Activated naive CD4-positive, alpha-beta T cell (primary cell): ENCODE data around the gene PARD3.

ENCODE experiments used
- DNase-seq, 4 experiments: peaks; one replicate each; lab custom pipeline; 2025; lab: John Stamatoyannopoulos, UW

The PARD3 gene

DNA sequence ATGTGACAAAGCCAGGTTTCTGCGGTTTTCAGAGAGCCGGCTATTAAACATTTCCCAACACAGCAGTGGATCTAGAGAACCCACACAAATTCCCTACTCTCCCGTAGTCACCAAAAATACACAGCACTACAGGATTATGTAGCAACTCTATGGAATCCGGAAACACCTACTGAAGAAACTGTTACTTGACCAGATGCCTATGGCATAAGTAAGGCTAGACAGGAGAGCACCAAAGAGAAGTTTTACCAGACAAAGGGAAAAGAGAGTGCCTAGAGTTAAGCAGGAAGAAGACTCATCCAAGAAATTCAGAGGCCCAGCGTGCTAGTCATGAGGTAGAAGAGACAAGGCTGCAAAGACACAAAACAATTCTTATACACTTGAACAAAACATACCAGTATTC, 321.1 kb downstream of the PARD3 start:
- no peak for DNase-seq

DNA sequence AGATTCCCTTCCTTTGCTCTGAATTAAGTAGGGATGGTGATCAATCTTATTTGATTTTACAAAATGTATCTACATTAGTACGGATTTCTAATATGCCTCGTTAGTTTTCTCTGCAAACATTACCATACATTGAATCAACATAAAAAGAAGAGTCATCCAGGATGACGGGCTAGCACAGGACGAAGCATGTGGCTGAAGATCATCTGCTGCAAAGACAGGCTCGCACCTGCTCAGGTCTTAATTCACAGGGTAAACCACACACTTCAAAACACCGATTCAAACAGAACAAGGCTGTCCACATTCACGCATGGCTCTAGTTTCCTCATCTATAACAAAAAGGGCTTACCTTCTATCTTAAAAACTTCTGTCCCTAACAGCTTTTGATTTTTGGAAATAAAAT, 323.0 kb downstream of the PARD3 start:
- no peak for DNase-seq

DNA sequence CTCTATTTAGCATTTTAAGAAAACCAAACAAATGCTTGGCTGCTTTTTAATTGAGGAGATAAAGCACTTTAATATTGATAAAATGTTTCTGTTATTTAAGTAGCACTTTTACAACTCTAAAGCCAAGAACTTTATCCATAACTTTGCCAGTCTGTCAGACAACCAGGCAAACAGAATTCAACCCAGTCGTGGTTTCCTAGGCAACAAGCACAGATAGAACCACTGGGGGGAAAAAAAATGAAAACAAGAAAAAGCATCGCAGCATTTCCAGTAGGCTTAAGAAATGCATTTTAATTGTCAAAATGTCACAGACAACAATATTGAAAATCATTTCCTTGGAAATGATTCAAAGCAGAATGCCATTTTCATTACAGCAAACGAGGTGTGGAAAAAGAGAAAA, 323.4 kb downstream of the PARD3 start:
- no peak for DNase-seq

DNA sequence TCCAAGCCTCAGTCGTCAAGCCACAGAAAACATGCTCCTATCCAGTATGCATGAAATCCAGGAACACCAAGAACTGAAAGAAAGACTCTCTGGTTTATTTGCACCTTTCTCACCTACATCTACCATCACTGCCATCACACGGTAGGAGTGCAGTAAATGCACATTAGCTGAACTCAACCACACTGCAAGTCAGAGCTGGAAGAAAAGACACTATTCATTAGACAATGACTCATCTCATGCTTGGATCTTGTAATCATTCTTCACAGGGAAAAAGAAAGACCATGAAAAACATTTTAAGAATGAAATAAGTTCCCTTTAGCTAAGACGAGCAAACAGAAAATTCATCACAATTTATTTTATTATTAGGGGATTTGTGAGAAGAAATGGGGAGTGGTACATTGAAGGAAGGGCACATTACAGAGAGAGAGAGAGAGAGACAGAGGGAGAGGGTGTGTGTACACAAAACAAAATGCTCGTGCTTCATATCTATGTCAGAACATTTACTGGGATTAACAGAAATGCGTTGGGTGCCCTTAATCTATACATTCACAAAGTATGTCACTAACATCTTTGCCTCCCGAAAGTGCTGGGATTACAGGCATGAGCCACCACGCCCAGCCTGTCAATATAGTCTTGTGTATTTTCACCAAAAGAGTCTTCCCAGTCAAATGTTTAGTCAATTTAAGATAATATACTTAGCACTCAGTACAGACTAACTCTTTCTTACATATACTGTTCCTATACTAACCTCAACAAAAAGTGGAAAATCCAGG, 324.9 kb downstream of the PARD3 start:
- no peak for DNase-seq

DNA sequence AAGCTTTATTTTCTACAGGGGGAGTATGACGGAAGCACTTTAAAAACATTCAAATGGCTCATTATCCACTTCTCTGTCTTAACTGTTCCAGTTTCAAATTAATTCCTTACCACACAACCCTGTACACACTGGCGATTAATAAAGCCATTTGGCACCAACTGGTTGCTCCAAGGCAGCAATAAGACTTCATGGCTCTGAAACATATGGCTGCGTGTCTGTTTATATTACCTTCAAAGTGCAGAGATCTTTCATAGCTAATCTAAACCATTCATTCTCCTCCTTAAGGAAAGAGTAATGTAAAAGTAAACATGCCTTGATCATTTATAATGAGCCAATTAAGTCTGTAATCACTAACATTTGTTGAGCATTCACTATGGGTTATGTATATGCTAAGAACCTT, 325.7 kb downstream of the PARD3 start:
- no peak for DNase-seq

DNA sequence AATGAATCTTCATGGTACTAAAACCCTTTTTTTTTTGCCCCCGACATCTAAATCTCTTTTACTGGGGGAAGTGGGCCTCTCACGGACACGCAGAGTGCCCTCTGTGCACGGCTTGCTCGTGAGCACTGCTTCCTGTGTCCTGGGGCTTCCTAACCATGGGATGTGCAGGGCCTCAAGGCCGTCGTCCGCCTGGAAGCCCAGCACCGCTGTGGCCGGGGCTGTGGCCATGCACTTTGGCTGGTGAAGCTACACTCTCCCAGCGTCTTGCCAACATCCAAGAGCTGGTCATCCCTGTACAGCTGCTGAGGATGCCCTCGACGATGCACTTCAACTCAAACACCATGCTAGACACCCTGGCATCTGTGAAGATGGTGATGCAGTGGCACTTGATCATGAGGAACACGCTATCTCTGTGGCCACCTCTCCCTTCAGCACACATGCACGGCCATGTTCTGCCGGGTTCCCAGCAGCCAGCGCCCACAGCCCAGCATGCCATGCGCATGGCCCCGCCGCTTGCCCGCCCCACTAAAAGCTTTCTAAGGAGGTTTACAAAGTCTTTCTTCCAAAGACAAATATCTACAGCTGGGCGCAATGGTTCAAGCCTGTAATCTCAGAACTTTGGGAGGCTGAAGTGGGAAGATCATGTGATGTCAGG, 326.5 kb downstream of the PARD3 start:
- no peak for DNase-seq

DNA sequence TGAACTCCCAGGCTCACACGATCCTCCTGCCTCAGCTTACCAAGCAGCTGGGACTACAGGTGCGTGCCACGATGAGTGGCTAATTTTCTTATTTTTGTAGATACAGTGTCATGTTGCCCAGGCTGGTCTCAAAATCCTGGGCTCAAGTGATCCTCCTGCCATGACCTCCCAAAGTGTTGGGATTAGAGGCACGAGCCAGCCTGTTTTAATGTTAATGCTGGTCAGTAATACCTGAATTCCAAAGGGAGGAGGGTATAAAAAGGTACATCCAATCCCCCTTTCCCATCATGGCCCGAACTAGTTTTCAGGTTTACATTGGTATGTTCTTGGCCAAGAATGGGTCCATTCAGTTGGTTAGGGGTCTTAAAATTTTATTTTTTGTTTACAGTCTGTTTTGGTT, 329.1 kb downstream of the PARD3 start:
- DNase-seq = no peak

DNA sequence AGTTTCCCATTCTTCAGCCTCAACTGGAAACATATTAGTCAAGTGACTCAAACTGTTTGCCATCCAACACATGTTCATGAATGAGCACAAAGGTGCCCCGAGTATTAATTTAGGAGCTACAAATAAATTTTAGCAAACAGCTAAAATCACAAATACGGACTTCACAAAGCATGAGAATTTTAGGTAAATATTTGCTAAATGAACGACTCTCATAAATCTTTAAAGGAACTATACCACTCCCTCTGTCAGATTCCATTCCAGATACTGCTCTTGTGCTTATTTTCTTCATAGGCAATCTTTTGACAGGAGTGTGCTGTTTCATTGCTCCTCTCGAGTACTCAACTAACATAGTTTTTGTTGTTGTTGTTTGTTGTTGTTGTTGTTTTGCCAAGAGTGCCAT, 330.9 kb downstream of the PARD3 start:
- no peak for DNase-seq

DNA sequence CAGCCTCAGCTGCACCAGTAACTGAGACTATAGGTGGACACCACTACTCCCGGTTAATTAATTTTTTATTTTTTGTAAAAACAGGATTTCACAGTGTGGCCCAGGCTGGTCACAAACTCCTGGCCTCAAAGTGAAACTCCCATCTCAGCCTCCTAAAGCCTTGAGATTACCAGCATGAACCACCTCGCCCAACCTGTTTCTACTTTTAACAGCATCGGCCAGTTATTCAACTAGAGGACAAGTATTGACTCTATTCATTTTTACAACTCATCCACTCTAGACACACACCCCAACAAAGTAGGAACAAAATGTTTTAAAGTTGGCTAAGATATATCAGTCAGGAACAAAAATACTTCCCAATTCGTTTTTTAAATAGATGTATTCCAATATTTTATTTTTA, 334.8 kb downstream of the PARD3 start:
- DNase-seq = no peak

DNA sequence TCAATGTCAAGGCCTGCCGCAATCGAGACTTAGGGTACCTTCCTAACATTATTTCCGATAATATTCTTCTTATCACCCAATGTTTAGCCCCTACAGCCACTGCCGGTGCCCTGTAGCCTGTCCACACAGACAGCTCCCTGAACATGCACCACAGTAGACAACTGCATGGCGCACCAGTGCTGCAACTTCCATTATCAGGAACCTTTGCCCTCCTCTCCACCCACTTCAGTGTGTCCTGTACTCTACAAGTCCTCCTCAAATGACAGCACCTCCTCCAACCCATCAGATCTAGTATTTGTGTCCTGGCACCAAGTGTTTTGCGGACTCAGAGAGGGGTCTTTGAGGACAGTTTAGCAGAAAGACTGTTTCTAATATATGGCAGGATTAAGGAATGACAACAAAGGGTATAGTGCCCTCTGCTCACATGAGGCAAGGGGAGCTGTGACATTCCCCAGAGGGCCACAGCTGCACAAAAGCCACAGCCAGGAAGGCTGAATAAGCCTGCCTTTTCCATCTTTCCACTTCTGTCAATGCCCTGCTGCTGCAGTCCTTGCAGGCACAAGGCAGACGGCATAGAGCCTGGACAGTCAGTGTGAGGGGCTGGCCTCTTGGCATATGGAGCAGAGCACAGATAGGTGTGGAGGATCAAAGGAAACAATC, 335.4 kb downstream of the PARD3 start:
- DNase-seq = no peak

DNA sequence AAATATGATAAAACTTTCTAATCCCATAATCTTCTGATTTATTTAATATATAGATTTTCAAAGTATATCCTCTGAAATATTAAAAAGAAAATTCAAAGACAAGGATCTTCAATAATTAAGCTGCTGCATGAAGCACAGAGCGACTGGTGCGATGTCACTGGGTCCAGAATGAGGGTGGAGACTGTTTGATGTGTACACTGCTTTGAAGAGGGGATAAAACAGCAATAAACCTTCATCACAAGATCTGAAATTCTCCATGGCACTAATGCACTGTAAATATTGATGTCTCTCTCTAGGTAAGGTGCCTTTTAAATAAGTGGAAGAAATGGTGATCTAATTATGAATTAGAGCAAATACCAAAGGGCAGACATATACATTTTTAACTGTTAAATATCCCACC, 337.8 kb downstream of the PARD3 start:
- DNase-seq = no peak

DNA sequence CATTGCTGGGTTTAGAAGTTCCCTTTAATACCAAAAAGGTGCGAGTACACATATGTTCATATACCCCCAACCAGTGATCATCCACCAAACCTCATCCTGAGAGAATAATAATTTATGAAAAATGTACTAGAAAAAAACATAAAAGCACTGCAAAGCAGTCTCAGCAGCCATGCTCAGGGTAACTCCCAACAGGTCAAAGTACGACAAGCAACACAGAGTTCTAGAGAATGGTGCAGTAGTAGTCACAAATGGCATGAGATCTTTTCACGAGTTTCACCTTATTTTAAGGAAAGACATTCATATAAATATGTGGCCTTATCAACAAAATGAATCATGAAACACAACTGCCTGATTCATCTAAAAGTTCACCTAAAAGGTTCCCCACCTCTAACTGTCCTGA, 338.5 kb downstream of the PARD3 start:
- no peak for DNase-seq

DNA sequence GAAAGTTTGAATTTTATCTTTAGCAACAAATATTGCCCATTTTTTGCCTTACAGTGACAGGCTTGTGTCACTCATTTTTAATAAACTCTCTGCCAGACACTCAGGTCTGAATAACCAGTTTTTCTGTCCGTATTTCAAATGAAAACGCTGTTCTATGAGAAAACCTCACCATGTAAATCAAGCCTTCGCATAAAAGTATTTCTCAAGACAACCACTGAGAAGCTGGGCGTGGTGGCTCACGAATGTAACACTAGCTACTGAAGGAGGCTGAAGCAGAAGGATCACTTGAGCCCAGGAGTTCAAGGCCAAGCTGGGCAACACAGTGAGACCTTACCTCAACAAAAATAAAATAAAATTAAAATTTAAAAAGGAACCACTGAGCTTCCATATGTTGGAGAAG, 339.3 kb downstream of the PARD3 start:
- no peak for DNase-seq

DNA sequence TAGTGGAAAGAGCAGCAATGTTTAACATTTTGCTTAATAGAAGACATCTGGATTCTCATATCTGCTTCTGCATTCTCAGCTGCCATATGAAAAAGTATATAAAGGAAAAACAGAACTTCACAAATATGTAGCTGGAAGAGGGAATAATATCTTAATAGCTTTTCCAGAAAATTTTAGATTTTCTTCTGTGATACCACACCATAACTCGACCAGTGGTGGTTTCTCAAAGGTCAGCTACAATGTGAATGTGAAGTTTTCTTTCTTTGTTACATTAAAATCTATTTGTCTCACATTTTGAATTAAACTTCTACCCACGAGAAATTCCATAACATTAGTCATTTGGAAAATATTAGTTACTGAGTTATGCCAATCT, 339.8 kb downstream of the PARD3 start:
- no peak for DNase-seq

DNA sequence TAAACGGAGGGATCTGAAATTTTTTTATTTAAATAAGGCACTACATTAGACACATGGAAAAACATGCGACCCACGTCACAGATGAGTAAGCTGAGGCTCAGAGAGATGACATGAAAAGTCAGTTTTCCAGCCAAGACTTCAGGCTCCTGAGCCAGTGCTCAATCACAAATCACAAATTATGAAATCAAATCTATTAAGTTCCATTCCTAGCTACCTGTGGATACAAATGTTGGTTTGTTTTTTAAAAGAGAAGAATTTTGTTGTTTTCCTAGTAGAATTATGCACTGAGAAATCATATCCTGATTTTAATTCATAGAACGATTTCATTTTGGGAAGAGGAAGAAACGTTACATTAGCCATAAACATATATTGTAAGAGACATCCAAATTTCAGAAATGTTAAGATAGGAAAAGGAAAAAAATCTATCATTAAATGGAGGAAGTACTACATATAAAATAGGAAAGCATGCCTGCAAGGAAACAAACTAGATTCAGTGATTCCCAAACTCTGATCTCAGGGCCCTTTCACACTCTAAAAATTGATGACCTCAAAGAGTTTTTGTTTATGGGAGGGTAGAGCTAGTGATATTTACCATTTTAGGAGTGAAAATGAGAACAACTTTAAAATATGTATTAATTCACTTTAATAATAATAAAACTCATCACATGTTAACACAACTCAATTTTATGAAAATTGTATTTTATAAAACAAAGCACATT, 340.4 kb downstream of the PARD3 start:
- no peak for DNase-seq

DNA sequence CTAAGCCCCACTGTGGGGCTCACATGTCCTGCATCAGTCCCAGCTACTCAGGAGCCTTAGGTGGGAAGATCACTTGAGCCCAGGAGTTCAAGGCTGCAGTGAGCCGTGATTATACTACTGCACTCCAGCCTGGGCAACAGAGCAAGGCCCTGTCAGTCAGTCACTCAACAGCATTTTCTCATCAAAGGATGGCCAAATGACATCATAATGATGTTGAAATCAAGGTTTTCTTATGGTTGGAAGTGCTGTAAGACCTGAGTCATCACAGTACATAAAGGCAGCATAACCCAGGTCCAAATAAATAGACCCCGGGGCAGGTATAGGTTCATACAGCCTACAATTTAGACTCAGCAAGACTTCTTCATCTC, 341.1 kb downstream of the PARD3 start:
- no peak for DNase-seq

DNA sequence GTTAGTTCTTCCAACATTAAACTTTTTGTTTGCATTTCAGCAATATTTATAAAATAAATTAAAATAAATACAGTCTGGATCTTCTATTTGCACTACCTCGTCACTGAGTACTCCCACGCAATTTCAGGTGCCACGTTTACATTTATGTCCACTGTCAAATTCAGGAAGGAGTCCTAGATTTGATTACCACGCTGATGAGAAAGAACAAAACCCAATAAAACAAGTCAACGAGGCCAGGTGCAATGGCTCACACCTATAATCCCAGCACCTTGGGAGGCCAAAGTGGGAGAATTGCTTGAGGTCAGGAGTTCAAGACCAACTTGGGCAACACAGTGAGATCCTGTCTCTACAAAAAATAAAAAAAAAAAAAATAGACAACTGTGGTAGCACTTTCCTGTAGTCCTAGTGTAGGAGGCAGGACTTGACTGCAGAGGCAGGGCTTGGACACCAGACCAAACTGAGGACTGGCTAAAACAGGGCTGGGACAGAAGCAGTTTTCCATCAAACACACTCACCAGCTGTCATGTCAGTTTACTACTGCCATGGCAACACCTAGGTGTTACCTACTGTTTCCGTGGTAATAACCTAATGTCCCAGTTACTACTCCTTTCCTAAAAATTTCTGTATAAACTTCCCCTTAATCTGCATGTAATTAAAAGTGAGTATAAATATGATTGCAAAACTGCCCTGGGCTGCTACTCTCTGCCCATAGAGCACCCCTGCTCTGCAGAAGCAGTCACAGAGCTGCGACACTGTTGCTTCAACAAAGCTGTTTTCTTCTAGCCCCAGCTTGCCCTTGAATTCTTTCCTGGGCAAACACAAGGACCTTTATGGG, 341.7 kb downstream of the PARD3 start:
- no peak for DNase-seq

DNA sequence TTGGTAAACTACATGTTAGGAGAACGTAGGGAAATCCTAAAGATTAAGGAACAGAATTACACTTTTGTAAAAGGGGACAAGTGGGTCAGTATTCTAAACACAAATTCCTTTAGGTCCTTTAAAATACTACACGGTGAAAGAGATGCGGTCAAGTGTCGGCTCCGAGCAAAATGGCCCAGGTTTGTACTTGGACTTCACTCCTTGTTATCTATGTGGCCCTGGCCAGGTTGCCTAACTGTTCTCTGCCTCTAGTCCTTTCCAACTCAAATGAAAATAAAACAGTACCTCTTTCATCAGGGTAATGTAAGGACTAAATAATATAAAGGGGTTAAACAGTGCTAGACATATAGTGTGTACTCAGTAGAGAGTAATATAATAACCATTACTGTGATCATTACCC, 344.8 kb downstream of the PARD3 start:
- no peak for DNase-seq

DNA sequence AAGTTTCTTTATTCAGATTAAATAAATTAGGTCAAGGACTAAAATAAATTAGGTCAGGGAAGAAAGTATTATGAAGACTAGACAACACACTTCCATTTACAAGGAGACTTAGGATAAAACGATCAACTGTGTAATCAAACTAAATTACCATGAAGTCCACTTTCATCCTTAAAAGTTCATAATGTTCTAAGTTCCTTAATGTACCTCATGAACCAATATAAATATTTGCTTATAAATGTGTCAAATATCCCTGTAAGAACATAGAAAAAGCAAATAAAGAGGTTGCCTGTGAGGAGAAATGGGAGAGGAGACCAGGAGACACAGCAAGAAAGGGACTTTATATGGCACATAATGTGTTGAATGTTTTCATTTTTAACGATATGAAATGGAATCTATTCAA, 345.6 kb downstream of the PARD3 start:
- no peak for DNase-seq

DNA sequence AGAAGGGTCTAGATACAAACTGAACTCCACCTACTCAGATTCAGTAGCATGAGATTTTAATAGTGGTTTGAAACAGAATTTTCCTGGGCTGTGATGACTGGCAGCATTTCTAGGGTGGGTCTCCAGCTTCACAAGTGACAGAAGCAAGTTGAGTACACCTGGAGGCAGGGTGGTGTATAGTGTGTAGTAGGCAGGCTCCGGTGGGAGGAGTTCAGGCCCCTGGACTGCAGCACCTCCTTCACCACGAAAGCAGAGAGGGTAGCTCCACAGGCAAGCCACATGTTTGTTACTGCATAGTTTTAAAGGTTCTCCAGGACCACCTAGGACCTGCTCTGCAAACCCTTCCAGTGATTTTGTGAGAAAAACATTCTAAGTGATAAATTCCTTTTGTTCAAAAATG, 347.2 kb downstream of the PARD3 start:
- no peak for DNase-seq

DNA sequence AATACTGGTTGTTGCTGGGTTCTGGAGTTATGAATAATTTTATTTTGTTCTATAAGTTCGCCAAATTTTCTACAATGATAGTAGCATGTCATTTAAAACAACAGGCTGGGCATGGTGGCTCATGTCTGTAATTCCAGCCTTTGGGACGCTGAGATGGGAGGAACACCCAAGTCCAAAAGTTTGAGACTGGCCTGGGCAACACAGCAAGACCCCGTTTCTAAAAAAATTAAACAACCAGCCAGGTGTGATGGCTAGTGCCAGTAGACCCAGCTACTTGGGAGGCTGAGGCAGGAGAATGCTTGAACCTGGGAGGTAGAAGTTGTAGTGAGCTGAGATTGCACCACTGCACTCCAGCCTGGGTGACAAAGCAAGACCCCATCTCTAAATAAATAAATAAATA, 347.7 kb downstream of the PARD3 start:
- no peak for DNase-seq

DNA sequence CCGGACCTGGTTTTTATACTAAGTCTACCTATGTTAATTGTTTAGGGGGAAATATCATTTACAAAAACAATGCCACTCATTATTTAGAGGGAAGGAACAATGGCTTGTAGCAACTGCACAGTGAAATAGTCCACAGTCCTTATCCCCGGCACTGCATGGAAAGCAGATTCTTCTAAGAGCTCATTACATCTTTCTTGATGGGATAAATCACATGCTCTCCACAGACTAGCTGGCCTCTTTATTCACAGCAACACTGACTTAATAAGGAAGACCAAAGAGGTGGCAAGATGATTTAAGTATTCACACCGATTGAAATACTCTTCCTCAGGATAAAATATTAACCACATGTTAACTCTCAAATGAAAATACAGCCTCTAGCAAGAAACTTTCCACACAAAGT, 349.4 kb downstream of the PARD3 start:
- DNase-seq = no peak
